ENCODE results near the gene TRAPPC1.
A peak's percentile ranks its signal among the peaks of the same experiment; 100 is the strongest.

Gene TRAPPC1

DNA sequence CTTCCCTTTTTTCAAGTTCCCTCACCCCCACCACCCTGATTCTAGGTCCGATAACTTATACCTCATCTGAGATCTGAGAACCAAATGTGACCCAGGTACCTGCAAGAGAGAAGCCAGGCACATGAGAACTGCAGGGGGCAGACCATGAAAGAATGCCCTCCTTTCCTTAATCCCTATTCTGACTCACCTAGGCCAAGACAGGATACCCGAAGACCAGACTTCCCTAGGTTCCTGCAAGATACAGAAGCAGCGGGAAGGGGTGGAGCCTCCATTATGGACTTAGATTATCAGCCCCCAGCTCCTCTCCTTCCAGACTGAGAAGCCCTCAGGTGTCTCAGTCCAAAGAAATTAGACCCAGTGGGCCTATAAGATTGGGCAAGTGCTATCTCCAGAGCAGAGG lies 4.2 kb downstream of the TRAPPC1 start:
- Mint-ChIP-seq H3K9me3 (no peaks in the 10 kb centered on the region), H3K4me1 (ENCODE audit: low read depth) (peaks cover 32% of the 10 kb centered on the region), H3K36me3 (ENCODE audit: low read depth) (peaks cover 66% of the 10 kb centered on the region), H3K27me3 (no peaks in the 10 kb centered on the region), H3K27ac (peak overlapping the region; percentile 24), H3K4me3 (no peak overlapping the region)
- no peak for DNase-seq

DNA sequence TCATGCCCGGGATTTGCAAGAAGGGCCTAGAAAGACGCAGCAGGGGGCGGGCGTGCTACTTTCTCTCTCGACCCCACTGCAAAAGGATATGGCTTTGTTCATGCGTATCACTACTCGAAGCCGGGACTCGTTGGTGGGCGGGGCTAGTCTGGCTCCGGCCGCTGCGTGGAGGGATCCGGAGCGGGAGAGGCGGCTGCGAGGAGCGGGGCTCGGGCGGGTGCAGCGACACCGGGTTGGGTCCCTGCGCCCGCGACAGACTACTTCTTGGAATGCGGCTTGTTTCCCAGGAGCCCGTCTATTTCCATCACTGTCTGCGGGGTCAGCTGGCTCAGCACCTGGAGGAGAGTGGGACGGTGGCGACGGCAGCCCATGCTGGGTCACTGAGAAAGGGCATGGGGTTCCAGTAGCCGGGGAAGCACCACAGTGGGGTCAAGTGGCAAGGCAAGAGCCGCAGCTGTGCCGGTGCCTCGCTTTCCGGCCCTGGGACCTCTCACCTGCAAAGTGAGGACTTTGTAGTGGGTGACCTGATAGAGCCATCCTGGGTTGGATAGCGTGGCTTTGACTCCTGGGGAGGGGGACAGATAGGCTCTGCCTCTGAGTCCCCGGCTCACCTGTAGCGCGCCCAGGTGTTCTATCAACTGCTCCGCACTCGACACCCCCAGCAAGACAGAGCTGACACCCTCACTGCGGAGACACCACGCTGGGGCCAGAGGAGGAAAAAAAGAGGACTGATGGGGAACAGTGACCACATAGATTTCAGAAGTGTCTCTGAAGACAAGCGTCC lies 8.7 kb downstream of the TRAPPC1 start:
- Mint-ChIP-seq H3K36me3 (ENCODE audit: low read depth) (peaks cover 38% of the 10 kb centered on the region), H3K4me3 (peak overlapping the region; percentile 70), H3K27ac (peak overlapping the region; percentile 87), H3K9me3 (no peaks in the 10 kb centered on the region), H3K4me1 (ENCODE audit: low read depth) (peaks cover 18% of the 10 kb centered on the region), H3K27me3 (no peaks in the 10 kb centered on the region)
- peak; percentile 86 for DNase-seq

DNA sequence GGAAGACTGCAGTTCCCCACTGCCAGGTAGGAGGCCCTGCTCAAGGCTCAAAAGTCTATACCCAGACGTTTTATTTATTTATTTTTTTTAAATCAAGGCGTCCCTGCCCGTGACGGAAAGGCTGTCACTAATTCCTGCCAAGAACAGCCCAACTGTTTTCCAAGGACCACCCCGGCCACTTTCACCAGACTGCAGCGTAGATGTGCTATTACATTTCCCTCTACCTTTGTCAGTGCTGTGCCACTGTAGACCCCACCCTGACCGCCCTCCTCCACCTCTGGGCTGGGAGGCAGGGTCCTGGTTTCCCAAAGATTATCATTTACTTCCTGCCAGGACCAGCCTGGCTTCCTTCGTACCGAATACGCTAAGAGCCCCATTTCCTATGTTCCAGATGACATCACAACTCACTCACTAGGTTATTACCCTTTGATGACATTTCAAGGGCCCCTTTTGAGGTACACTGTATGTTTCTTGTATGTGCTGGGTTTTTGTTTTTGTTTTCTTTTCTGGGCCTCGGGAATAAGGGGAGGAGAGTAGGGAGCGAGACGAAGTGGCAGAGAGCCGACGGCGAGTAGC lies 9.4 kb downstream of the TRAPPC1 start:
- no peak for DNase-seq
- peaks cover 32% of the 10 kb centered on the region for H3K36me3 Mint-ChIP-seq (ENCODE audit: low read depth)

DNA sequence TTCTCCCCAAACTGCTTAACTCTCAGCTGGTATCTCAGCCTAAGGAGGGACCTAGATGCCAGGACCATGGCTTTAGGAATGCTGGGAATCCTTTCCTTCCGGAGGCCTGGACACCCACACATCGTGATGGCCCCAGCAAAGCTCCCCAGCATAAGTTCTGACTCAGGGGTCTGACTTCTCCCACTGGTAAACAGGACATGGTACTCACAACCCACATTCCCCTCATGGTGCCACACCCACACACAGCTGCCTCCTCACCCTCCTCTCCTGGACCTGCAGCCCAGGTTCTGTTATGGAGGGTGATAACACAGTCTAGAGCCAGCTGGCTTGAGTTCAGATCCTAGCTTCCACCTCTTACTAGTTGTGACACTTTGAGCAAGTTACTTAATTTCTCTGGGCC lies 14.9 kb downstream of the TRAPPC1 start:
- Mint-ChIP-seq H3K4me3 (peak overlapping the region; percentile 87), H3K27ac (peak overlapping the region; percentile 87), H3K4me1 (ENCODE audit: low read depth) (peaks cover 38% of the 10 kb centered on the region), H3K36me3 (ENCODE audit: low read depth) (peaks cover 26% of the 10 kb centered on the region), H3K9me3 (no peaks in the 10 kb centered on the region), H3K27me3 (no peaks in the 10 kb centered on the region)
- no peak for DNase-seq

More for the DNA sequence above, 9.4 kb downstream of the TRAPPC1 start:
- Mint-ChIP-seq H3K27me3 (no peaks in the 10 kb centered on the region), H3K27ac (peak overlapping the region; percentile 87), H3K4me3 (peak overlapping the region; percentile 70), H3K9me3 (no peaks in the 10 kb centered on the region), H3K4me1 (ENCODE audit: low read depth) (peaks cover 18% of the 10 kb centered on the region)

DNA sequence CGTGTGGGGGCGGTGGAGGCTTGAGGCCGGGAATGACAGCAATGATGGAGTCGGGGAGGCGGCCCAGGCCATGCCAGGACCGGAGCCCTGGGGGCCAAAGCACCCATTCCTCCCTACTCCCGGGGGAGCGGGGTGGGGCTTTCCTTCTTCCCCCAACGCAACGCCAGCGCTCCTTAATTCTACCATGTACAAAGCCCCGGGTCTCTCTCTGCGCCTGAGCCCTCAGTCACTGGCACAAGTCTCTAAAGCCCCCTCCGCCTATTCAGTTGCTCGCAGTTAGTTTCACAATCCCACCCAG lies 15.4 kb downstream of the TRAPPC1 start:
- Mint-ChIP-seq H3K4me1 (ENCODE audit: low read depth) (peaks cover 35% of the 10 kb centered on the region), H3K4me3 (peak overlapping the region; percentile 87), H3K27me3 (no peaks in the 10 kb centered on the region), H3K9me3 (no peaks in the 10 kb centered on the region), H3K36me3 (ENCODE audit: low read depth) (peaks cover 31% of the 10 kb centered on the region), H3K27ac (peak overlapping the region; percentile 87)
- DNase-seq = no peak

DNA sequence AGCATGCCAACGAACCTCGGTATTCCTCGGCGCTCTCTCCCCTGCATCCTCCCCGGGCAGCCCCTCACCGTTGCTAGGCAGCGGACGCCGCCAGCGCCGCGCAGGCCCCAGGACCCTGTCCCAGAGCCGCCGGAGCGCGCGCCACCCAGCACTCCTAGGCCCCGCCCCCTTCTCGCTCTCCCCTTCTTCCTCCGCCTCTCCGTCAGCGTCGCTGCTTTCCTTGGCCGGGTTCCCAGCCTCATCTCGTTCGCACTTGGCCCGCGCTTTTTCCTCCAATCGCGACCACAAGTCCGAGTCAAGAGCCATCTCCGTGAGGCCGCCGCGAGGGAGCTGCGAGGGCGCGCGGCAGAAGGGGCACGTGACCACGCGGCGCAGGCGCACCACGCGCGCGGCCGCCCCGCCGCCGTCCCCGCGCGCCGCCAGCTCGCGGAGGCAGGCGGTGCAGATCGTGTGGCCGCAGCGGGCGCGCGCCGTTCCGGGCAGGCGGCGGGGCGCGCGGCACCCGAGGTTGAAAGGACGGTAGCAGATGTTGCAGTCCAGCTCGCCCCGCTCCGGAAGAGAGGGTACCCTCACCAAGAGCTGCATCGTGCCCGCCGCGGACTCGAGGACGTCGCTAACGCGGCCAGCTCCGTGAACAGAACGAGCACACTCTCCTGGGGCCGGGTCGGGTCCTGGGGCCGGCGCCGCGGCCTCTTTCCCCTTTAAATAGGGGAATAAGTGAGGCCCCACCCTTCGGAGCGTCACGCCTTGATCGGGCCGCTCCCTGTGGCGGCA lies 15.9 kb downstream of the TRAPPC1 start, which contains the start of gene RNF227:
RNF227 (minus strand) TSS at position 679 of the 774 bp plus-strand sequence; CDS start at position 585, 94 bp downstream.
- Mint-ChIP-seq H3K27ac (peak within 1 kb of the TSS; percentile 93), H3K9me3 (no peaks in the 10 kb centered on the region), H3K36me3 (ENCODE audit: low read depth) (peaks cover 36% of the 10 kb centered on the region), H3K27me3 (no peaks in the 10 kb centered on the region), H3K4me1 (ENCODE audit: low read depth) (peaks cover 35% of the 10 kb centered on the region), H3K4me3 (peak within 1 kb of the TSS; percentile 87)
- peak; percentile 92 for DNase-seq

DNA sequence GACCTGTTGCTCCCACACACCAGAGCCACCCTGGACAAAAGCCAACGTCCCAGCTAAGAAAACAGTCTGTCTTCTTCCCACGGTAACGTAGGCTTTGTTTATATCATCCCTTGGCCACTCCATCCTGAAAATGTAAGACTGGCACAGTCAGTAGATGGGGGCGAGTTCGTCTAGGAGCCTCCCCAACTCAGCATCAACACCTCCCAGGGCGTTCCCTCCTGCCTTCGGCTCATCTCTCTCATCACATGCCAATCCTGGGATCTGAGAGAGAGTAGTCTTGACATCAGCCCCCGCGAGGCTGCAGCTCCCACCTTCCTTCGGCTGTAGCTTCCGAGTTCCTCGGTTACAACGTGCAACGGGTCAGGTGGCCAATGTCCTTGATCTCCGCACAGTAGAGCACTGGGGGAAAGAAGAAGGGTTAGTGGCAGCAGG lies 16.6 kb downstream of the TRAPPC1 start:
- peaks cover 35% of the 10 kb centered on the region for H3K4me1 Mint-ChIP-seq (ENCODE audit: low read depth)
- H3K9me3 Mint-ChIP-seq = no peaks in the 10 kb centered on the region
- no peak for DNase-seq
- H3K27ac Mint-ChIP-seq = peak overlapping the region; percentile 93
- H3K27me3 Mint-ChIP-seq = no peaks in the 10 kb centered on the region
- H3K36me3 Mint-ChIP-seq (ENCODE audit: low read depth) = peaks cover 42% of the 10 kb centered on the region
- peak overlapping the region; percentile 87 for H3K4me3 Mint-ChIP-seq

DNA sequence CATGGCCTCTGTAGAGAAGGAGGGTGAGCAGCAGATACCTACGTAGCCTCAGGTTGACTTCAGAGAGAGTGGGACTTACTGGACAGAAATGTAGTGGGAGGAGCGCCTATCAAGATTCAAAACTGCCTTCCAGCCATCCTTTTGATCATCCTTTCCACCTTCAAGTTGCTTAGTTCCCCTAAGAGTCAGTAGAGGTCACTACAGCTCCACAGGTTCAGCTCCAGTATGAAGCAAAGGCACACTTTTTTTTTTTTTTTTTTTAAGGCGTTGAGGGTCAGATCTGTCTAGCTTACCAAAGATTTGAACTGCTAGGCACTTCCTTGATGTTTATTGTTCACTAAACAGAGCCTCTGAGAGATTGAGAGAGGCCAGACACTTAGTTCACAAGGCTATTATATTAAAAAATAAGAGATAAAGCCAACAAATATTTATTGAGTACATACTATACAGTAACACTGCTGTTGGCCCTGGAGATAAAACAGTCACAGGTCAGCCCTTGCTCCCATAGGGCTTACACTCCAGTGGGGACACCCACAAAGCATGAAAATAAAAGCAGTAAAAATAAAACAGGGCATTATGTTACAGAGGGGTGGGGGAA lies 18.7 kb downstream of the TRAPPC1 start:
- H3K27ac Mint-ChIP-seq = peak overlapping the region; percentile 71
- H3K9me3 Mint-ChIP-seq = no peaks in the 10 kb centered on the region
- peaks cover 61% of the 10 kb centered on the region for H3K36me3 Mint-ChIP-seq (ENCODE audit: low read depth)
- H3K4me1 Mint-ChIP-seq (ENCODE audit: low read depth) = peaks cover 35% of the 10 kb centered on the region
- no peak for DNase-seq
- no peak overlapping the region for H3K4me3 Mint-ChIP-seq
- no peaks in the 10 kb centered on the region for H3K27me3 Mint-ChIP-seq

DNA sequence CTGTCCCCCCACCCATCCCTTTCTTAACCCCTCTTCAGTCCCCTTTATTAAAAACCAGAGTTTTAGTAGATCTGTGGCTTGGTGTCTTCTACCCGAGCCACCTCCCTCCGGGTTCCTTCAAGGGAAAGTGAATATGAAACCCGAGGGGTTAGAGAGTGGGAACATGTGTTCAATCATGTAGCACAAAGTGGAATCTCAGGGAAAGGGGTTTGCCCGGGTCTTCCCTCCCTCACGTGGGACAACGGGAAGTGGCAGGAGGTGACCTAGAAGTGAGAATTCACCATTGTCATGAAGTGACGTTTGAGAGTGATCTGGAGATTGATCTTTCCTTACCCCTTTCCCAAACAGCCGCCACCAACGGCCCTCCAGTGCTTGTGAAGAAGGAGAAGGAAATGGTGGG lies 20.6 kb downstream of the TRAPPC1 start:
- peak overlapping the region; percentile 87 for H3K27ac Mint-ChIP-seq
- H3K4me3 Mint-ChIP-seq = no peak overlapping the region
- peaks cover 81% of the 10 kb centered on the region for H3K36me3 Mint-ChIP-seq (ENCODE audit: low read depth)
- H3K27me3 Mint-ChIP-seq = no peaks in the 10 kb centered on the region
- peaks cover 24% of the 10 kb centered on the region for H3K4me1 Mint-ChIP-seq (ENCODE audit: low read depth)
- DNase-seq = no peak
- H3K9me3 Mint-ChIP-seq = no peaks in the 10 kb centered on the region

DNA sequence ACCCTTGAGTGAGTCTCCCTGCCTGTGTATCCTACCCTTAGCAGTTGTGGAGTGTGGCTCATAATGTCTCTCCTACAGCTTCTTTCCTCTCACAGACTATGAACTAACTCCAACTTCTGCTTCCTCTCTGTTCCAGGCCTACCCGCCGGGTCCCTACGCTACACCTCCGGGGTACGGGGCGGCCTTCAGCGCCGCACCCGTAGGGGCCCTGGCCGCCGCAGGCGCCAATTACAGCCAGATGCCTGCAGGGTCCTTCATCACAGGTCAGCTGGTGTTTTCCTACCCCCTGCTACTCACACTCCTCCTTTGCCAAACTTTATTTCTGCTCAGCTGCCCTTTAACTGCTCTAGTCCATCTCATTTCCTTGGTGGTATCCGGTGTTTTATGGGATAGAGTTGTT lies 21.0 kb downstream of the TRAPPC1 start:
- Mint-ChIP-seq H3K36me3 (ENCODE audit: low read depth) (peaks cover 85% of the 10 kb centered on the region), H3K27ac (peak overlapping the region; percentile 87)

DNA sequence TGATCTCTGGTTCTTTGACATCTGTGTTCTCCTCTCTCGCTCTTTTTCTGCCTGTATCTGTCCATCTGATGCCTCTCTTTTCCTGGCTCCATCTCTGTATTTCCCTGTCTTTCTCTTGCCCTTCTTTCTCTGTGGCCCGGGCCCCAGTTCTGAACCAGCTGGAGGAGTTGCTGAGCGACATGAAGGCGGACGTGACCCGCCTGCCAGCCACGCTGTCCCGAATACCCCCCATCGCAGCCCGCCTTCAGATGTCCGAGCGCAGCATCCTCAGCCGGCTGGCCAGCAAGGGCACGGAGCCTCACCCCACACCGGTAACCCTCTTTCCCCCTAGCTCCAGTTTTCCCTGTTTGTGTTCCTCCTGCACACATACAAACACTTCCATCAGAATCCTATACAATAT lies 21.5 kb downstream of the TRAPPC1 start:
- Mint-ChIP-seq H3K9me3 (no peaks in the 10 kb centered on the region), H3K27ac (peak overlapping the region; percentile 15)

More for the DNA sequence above, 21.0 kb downstream of the TRAPPC1 start:
- Mint-ChIP-seq H3K4me1 (ENCODE audit: low read depth) (peaks cover 24% of the 10 kb centered on the region), H3K4me3 (no peak overlapping the region), H3K27me3 (no peaks in the 10 kb centered on the region), H3K9me3 (no peaks in the 10 kb centered on the region)
- DNase-seq = no peak

DNA sequence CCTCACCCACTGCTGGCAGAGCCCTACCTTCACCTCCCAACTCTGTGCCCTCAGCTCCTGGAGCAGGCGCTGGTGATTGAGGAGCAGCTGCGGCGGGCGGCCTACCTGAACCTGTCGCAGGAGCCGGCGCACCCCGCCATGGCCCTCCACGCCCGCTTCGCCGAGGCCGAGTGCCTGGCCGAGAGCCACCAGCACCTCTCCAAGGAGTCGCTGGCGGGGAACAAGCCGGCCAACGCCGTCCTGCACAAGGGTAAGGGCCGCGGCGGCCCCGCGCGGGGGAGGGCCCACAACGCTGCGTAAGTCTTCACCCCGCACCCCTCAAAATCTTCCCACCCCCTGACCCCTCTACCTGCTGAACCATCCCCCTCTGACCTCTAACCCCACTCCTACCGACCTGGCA lies 22.7 kb downstream of the TRAPPC1 start:
- peaks cover 9% of the 10 kb centered on the region for H3K4me1 Mint-ChIP-seq (ENCODE audit: low read depth)
- no peak for DNase-seq
- peaks cover 89% of the 10 kb centered on the region for H3K36me3 Mint-ChIP-seq (ENCODE audit: low read depth)
- no peaks in the 10 kb centered on the region for H3K27me3 Mint-ChIP-seq
- no peaks in the 10 kb centered on the region for H3K9me3 Mint-ChIP-seq
- peak overlapping the region; percentile 15 for H3K27ac Mint-ChIP-seq
- H3K4me3 Mint-ChIP-seq = no peak overlapping the region

More for the DNA sequence above, 21.5 kb downstream of the TRAPPC1 start:
- Mint-ChIP-seq H3K4me3 (no peak overlapping the region), H3K27me3 (no peaks in the 10 kb centered on the region), H3K36me3 (ENCODE audit: low read depth) (peaks cover 85% of the 10 kb centered on the region), H3K4me1 (ENCODE audit: low read depth) (peaks cover 20% of the 10 kb centered on the region)
- no peak for DNase-seq

DNA sequence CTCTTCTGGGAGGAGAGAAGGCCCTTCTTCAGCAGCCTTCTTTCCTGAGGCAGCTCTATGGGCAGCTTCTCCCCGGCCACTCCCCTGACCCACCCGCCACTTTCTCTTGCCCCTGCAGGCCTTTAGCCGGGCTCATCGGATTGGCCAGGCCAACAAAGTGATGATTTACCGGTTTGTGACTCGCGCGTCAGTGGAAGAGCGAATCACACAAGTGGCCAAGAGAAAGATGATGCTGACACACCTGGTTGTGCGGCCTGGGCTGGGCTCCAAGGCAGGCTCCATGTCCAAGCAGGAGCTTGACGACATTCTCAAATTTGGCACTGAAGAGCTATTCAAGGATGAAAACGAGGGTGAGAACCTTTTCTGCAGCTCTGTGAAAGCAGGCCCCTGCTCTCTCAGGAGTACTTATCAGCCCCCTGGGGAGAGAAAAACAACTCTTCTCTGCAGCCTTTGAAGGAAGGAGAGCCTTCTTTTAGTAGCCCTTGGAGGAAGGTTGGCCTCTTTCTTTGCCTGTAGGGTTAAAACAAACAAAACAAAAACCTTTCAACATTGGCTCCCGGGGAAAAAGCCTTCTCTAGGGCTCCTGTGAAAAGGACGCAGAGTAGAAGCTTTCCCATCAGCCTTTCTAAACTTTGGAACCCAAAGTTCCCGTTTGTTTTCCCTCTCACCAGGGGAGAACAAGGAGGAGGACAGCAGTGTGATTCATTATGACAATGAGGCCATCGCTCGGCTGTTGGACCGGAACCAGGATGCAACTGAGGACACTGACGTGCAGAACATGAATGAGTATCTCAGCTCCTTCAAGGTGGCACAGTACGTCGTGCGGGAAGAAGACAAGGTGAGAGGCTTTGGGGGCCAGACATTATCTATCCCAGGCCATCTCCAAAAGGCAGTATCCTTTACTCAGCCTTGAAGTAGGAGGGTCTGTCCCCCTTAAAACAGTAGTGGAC lies 28.3 kb downstream of the TRAPPC1 start:
- H3K9me3 Mint-ChIP-seq = no peaks in the 10 kb centered on the region
- peaks cover 98% of the 10 kb centered on the region for H3K36me3 Mint-ChIP-seq (ENCODE audit: low read depth)
- no peaks in the 10 kb centered on the region for H3K4me1 Mint-ChIP-seq (ENCODE audit: low read depth)
- H3K4me3 Mint-ChIP-seq = no peak overlapping the region
- H3K27ac Mint-ChIP-seq = peak overlapping the region; percentile 74
- DNase-seq = no peak
- no peaks in the 10 kb centered on the region for H3K27me3 Mint-ChIP-seq

All from activated T-cell treated with anti-CD3 and anti-CD28 coated beads, Interleukin-2, amount 50 U/mL, for 24 hours (primary cell).